CD4-positive, alpha-beta T cell treated with Interleukin-4 for 1 hour (primary cell): ENCODE measurements around the gene COL8A2.

Experiments used
- DNase-seq, 2 donors: peaks; one replicate each; pipeline ENCODE4 v3.0.0-alpha.2; 2020 to 2022

The COL8A2 gene

DNA sequence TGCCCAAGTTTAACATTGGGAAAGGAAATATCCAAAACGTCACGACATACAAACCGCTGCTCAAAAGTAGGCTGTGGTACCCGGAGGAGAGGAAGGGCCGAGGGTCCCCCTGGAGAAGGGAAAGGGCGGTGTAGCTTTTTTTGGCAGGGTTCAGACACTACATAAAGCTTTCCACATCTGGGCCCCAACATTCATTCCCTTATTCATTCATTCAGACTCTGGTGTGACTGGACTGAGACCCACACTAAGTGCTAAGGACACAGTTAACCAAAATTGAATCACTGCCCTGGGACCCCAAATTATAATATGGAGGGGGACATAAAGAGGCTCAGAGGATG lies 10.3 kb upstream of the COL8A2 start:
- no peak for DNase-seq

DNA sequence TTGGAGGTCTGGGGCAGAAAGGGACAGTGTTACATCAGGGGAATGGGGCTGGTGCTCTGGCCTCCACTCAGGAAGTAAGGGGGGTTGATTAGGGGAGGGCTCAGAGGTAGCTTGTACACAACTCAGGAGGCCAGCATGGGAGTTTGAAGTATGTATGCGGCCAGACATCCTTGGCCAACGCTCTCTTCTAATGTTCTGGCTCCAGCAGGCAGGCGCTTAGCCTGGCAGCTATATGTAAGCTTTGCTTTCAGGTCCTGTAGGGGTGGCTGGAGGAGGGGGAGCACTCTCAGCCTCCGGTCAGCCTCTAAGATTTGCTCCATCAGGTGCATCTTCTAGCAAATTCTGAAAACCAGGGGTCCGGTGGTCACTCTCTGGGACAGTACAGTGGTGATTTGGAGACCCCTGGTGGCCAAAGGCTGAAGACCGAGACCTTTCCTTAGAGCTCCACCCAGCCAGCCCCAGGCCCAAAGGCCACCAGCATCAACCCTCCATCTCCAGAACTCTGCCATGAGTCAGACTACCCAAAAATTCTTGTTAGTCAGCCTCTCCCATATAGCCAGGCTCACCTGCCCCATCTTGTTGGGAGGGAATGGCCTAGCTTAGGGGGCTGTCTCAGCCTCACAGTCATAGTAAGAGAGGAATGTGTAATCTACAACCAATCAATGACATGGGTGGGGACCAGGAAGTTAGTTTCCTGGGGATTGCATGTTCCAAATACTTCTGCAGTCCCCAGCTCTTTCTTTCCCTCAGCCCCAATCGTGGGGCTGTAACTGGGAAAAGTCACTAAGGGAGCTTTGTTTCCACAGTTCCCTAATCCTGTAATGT lies 9.7 kb upstream of the COL8A2 start:
- peak; percentile 34 to 41 for DNase-seq

DNA sequence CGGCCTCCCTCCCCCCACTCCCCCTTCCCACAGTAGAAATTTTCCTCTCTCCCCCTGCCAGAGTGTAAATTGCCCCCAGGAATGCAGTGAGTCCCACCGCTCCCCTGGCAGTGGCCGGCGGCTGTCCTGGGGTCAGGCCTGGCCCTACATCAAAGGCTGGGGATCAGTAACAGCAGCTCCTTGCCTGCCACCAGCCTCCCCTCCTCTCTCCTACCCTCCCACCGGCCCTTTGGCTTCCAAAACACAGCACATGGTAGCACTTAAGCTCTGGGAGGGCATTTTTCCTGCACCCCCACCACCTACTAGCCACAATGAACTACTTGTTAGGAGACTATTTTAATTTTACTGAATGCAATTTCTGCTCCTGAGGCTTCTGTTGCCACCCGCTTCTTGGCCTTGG lies 9.0 kb upstream of the COL8A2 start:
- DNase-seq: no peak

- no peak for DNase-seq
These were observed 8.5 kb upstream of the COL8A2 start for GRCh38 chr1:36133484-36133883.

DNA sequence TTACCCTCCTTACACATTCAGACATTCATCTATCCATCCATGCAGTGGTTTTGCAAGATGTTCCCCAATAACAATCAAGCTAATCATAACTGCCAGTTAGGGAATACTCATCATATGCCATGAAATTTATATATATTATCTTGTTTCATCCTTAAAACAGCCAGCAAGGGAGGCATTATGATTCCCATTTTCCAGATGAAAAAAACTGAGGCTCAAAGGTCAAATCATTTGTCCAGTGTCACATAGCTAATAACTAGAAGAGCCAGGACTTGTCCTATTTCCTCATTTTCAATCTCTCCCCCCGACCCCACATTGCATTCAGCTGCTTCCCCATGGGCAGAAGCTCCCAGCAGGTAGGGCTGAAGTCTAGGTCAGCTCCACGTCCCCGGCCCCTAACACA lies 7.0 kb upstream of the COL8A2 start:
- no peak for DNase-seq

- DNase-seq: no peak
These were observed 3.8 kb upstream of the COL8A2 start for GRCh38 chr1:36128905-36129206.

GRCh38 chr1:36128126-36128904 lies 3.3 kb upstream of the COL8A2 start:
- no peak for DNase-seq

- DNase-seq: no peak
These were observed 1.9 kb upstream of the COL8A2 start for GRCh38 chr1:36126797-36127500.

DNA sequence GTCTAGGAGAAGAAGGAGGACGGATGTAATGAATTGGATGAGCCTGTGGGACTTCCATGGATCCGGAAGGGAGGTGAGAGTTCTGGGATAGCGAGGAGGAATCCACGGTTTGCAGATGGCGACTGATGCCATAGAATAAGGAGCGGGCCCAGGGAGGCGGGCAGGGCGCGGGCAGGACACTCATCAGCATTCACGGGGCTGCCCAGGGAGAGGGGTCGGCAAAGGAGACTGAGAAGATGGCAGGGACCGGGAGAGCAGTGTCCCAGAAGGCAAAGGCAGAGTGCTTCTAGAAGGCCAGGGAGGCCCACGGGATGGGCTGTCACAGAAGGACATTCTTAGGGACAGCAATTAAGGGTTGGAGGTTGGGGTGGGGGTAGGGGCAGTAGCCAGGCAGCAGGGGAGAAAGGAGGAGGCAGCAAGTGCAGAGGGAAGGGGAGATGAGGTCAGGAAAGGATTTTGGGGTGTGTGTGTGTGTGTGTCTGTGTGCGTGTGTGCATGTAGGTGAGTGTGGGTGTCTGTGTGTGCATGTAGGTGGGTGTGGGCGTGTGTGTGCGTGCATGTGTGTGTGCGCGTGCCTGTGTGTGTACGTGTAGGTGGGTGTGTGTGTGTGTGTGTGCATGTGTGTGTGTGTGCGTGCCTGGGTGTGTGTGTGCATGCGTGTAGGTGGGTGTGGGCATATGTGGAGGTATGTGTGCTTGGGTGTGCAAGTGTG lies 1.1 kb upstream of the COL8A2 start:
- DNase-seq: no peak

GRCh38 chr1:36124404-36125128 lies 456 bp downstream of the COL8A2 start:
- DNase-seq: no peak

DNA sequence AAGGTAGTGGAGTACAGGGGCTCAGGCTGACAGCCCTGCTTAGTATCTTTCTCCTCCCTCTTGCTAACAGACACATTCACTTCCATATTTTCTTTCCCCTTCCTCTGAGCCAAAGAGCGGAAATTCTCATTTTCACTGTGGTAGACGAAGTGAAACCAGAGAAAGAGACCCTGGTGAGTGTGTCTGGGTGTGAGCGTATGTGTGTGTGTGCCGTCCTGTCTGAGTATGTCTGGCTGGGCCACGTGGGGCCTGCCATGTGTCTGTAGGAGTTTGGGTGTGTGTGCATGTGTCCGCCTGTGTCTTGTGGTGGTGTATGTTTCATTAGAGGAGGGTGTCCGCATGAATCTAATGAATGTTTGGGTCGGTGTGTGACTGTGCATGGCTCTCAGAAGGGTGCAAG lies 1.7 kb downstream of the COL8A2 start:
- DNase-seq: peak; percentile 22 to 59

- DNase-seq: no peak
These were observed 2.7 kb downstream of the COL8A2 start for GRCh38 chr1:36122062-36123030.

DNA sequence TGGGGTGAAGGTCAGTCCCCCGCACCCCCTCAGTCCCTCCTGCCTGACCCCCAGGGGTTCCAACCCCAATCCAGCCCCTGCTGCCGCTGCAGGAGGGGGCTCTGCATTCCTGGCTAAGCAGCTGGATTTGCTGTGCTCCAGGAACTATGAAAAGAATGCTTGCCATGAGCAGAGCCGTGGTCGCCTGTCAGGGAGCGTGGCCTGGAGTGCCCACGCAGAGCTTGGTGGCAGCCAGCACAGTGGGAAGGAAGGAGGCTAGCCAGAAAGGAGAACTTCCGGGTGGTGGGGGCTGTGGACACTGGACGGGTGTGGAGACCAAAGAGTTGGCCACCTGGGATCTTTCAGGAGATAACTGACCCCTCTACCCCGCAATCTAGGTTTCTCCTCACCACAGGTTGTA lies 5.6 kb downstream of the COL8A2 start:
- no peak for DNase-seq

- no peak for DNase-seq
These were observed 6.4 kb downstream of the COL8A2 start for GRCh38 chr1:36118447-36119204.

GRCh38 chr1:36116901-36117300 lies 8.1 kb downstream of the COL8A2 start:
- DNase-seq: no peak

DNA sequence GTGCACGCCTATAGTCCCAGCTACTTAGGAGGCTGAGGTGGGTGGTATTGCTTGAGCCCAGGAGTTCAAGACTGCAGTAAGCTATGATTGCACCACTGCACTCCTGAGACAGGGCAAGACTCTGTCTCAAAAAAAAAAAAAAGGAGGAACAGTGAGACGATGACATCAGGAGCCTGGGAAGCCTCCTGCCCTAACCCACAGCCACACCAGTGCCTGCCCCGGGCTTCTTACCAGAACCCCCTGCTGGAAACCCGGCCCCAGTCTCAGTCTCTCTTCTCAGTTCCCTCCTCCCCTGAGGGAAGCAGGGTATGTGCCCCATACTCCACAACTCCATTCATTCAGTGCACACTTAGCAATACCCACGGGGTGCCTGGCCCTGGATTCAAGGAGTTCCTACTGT lies 9.1 kb downstream of the COL8A2 start:
- peak in 1 of 2 donors; percentile 29 for DNase-seq

DNA sequence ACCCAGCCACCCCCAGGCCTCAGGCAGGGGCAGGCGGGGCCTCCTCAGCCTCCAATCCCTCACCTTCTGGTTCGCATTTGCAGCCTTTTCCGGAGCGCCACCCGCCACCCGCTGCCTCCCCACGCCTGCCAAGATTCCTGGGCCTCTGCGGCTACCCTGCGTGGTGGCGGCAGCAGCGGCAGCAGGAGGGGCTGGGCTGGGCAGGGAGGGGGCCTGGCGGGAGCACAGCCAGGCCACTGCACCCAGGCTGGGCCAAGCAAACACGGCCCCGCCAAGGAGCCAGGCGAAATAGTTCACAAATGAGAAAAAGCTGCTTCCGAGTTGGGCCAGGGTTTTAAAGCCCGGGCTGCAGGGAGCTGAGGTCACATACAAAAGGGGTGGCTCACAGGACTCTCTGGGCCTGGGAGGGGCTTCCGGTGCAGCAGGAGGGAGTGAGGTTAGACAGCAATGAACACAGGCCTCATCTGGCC lies 9.8 kb downstream of the COL8A2 start:
- DNase-seq: no peak

DNA sequence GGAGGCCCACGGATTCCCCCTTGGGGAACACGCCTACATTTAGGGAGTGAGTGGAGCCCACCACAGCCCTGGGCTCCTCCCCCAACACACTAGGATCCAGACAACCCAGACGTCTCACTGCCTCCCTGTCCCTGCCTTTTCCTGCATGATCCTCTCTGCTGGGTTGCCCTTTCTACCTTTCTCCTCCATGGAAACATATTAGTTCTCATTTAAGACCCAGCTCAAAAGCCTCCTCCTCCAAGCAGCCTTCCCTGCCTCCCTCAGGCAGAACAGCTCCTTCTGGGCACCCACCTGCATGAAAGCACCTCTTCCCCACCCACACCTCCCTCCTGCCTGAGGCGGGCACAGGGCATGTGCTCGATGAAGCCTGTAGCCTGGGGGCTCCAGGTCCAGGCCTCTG lies 10.7 kb downstream of the COL8A2 start:
- DNase-seq: no peak

GRCh38 chr1:36112823-36113222 lies 12.2 kb downstream of the COL8A2 start:
- DNase-seq: no peak

DNA sequence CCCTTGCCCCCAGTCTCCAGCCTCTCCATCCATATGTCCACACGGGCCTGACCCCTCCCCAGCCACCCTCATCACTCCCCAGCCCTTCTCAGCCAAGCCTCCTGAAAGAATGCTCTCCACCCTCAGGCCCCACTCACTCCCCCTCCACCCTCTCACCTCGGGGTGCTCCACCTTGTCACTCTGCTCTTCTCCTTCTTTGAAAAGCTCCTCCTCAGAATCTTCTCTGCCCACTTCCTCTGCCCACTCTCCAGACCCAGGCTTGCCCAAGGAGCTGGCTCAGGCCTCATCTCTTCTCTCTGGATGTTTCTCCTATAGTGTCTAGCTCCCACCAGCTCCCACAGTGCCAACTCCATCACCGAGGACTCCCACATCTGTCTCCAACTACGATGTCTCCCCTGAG lies 13.9 kb downstream of the COL8A2 start:
- DNase-seq: no peak
